ENCODE measurements around the gene LIN28B.

Gene LIN28B

GRCh38 chr6:105109955-105110895 lies 153.3 kb downstream of the LIN28B start:
- DNase-seq (ENCODE audit: low read depth), result no peak

GRCh38 chr6:105111105-105111504 lies 154.2 kb downstream of the LIN28B start:
- no peak for DNase-seq (ENCODE audit: low read depth)

GRCh38 chr6:105111871-105112270 lies 155.0 kb downstream of the LIN28B start:
- no peak for DNase-seq (ENCODE audit: low read depth)

GRCh38 chr6:105112577-105112976 lies 155.7 kb downstream of the LIN28B start:
- no peak for DNase-seq (ENCODE audit: low read depth)

GRCh38 chr6:105113422-105113821 lies 156.5 kb downstream of the LIN28B start:
- DNase-seq (ENCODE audit: low read depth), result no peak

- no peak for DNase-seq (ENCODE audit: low read depth)
Measured at GRCh38 chr6:105116150-105116549, 159.2 kb downstream of the LIN28B start.

- no peak for DNase-seq (ENCODE audit: low read depth)
Measured at GRCh38 chr6:105120570-105120969, 163.7 kb downstream of the LIN28B start.

- no peak for DNase-seq (ENCODE audit: low read depth)
Measured at GRCh38 chr6:105121981-105122380, 165.1 kb downstream of the LIN28B start.

- no peak for DNase-seq (ENCODE audit: low read depth)
Measured at GRCh38 chr6:105122717-105123116, 165.8 kb downstream of the LIN28B start.
